ENCODE measurements around the gene NLGN1. TPM values are rescaled to one million over a fixed set of nuclear protein-coding genes. Genes with fewer than 3 reads are reported as not detected.
"Not testable (repeated sequence)": the region's sequence is repeated elsewhere in the genome, so short reads cannot be mapped to it uniquely, and the experiment has no call there.

The NLGN1 gene
- total and polyA plus RNA-seq, 7 experiments from 2014 or later = not detected

- ChIA-PET POLR2A (no interaction called here), CTCF (no interaction called here)
- DNase-seq (no peak), ATAC-seq (no peak)
- H3K27ac ChIP-seq (ENCODE audit: low read depth, low read length) = no peak overlapping the region
- H3K9me3 Mint-ChIP-seq = peaks cover 0 to 15% (median 5%) of the 10 kb centered on the region in 11 donors
- no peak overlapping the region for H3K27ac Mint-ChIP-seq
- intact Hi-C loops (cut with micrococcal nuclease) = loop anchor here in 1 of 2 donors (10.0 kb wide), 1 partner anchor 194 kb away; the partner anchor contains the start of gene NLGN1
- no peaks in the 10 kb centered on the region for H3K36me3 Mint-ChIP-seq
- no peaks in the 10 kb centered on the region for H3K4me1 ChIP-seq (ENCODE audit: control insufficient read depth in 2 of 2, insufficient read depth in 2 of 2, low read length in 2 of 2)
- no peaks in the 10 kb centered on the region for H3K36me3 ChIP-seq (ENCODE audit: control insufficient read depth in 2 of 3, insufficient read depth in 3 of 3, low read length in 3 of 3)
- no peak overlapping the region for H3K4me3 ChIP-seq (ENCODE audit: low read length)
- H3K4me3 Mint-ChIP-seq = no peak overlapping the region
- no peaks in the 10 kb centered on the region for H3K9me3 ChIP-seq (ENCODE audit: control insufficient read depth in 2 of 3, low read length in 3 of 3)
- H3K27me3 Mint-ChIP-seq = peaks cover 20 to 25% (median 23%) of the 10 kb centered on the region in 5 donors
- no peaks in the 10 kb centered on the region for H3K27me3 ChIP-seq (ENCODE audit: control insufficient read depth in 2 of 2, insufficient read depth in 2 of 2, low read length in 2 of 2)
- peaks cover 6 to 14% (median 9%) of the 10 kb centered on the region in 7 donors for H3K4me1 Mint-ChIP-seq
These were observed 191.6 kb downstream of the NLGN1 start for GRCh38 chr3:173589116-173589515.

- ChIA-PET CTCF (no interaction called here), POLR2A (no interaction called here)
- intact Hi-C loops (cut with micrococcal nuclease) = no loop called here
- ATAC-seq (no peak), DNase-seq (no peak)
- Histone ChIP-seq H3K9me3 (ENCODE audit: control insufficient read depth in 2 of 3, low read length in 3 of 3) (no peaks in the 10 kb centered on the region), H3K27me3 (ENCODE audit: control insufficient read depth in 2 of 2, insufficient read depth in 2 of 2, low read length in 2 of 2) (no peaks in the 10 kb centered on the region), H3K36me3 (ENCODE audit: control insufficient read depth in 2 of 3, insufficient read depth in 3 of 3, low read length in 3 of 3) (no peaks in the 10 kb centered on the region), H3K4me3 (ENCODE audit: low read length) (no peak overlapping the region), H3K27ac (ENCODE audit: low read depth, low read length) (no peak overlapping the region), H3K4me1 (ENCODE audit: control insufficient read depth in 2 of 2, insufficient read depth in 2 of 2, low read length in 2 of 2) (no peaks in the 10 kb centered on the region)
- H3K36me3 Mint-ChIP-seq = no peaks in the 10 kb centered on the region
- H3K27ac Mint-ChIP-seq = no peak overlapping the region
- no peaks in the 10 kb centered on the region for H3K4me1 Mint-ChIP-seq
- peaks cover 0 to 15% (median 2%) of the 10 kb centered on the region in 11 donors for H3K9me3 Mint-ChIP-seq
- H3K4me3 Mint-ChIP-seq = no peak overlapping the region
- H3K27me3 Mint-ChIP-seq = peaks cover 2 to 3% (median 2%) of the 10 kb centered on the region in 5 donors
These were observed 193.9 kb downstream of the NLGN1 start for GRCh38 chr3:173591401-173591800.

- H3K4me3 ChIP-seq (ENCODE audit: low read length); H3K4me1 Mint-ChIP-seq; ATAC-seq; H3K9me3 ChIP-seq (ENCODE audit: control insufficient read depth in 2 of 3, low read length in 3 of 3); H3K27me3 ChIP-seq (ENCODE audit: control insufficient read depth in 2 of 2, insufficient read depth in 2 of 2, low read length in 2 of 2); H3K36me3 Mint-ChIP-seq; H3K27me3 Mint-ChIP-seq; CTCF ChIA-PET; H3K4me3 Mint-ChIP-seq; H3K27ac ChIP-seq (ENCODE audit: low read depth, low read length); intact Hi-C loops (cut with micrococcal nuclease); H3K36me3 ChIP-seq (ENCODE audit: control insufficient read depth in 2 of 3, insufficient read depth in 3 of 3, low read length in 3 of 3); H3K4me1 ChIP-seq (ENCODE audit: control insufficient read depth in 2 of 2, insufficient read depth in 2 of 2, low read length in 2 of 2); H3K27ac Mint-ChIP-seq; POLR2A ChIA-PET; DNase-seq: not testable (repeated sequence)
- peaks cover 0 to 18% (median 2%) of the 10 kb centered on the region in 11 donors for H3K9me3 Mint-ChIP-seq
These were observed 197.3 kb downstream of the NLGN1 start for GRCh38 chr3:173594881-173595280.

GRCh38 chr3:173599673-173600072 is 202.1 kb downstream of the NLGN1 start:
- Histone ChIP-seq H3K9me3 (ENCODE audit: control insufficient read depth in 2 of 3, low read length in 3 of 3) (no peaks in the 10 kb centered on the region), H3K27ac (ENCODE audit: low read depth, low read length) (no peak overlapping the region), H3K27me3 (ENCODE audit: control insufficient read depth in 2 of 2, insufficient read depth in 2 of 2, low read length in 2 of 2) (no peaks in the 10 kb centered on the region), H3K4me1 (ENCODE audit: control insufficient read depth in 2 of 2, insufficient read depth in 2 of 2, low read length in 2 of 2) (no peaks in the 10 kb centered on the region), H3K4me3 (ENCODE audit: low read length) (no peak overlapping the region), H3K36me3 (ENCODE audit: control insufficient read depth in 2 of 3, insufficient read depth in 3 of 3, low read length in 3 of 3) (no peaks in the 10 kb centered on the region)
- DNase-seq (no peak), ATAC-seq (no peak)
- ChIA-PET POLR2A (no interaction called here), CTCF (no interaction called here)
- Mint-ChIP-seq H3K36me3 (no peaks in the 10 kb centered on the region), H3K4me1 (no peaks in the 10 kb centered on the region), H3K4me3 (no peak overlapping the region), H3K9me3 (peaks cover 0 to 5% (median 0%) of the 10 kb centered on the region in 11 donors), H3K27me3 (no peaks in the 10 kb centered on the region), H3K27ac (no peak overlapping the region)
- intact Hi-C loops (cut with micrococcal nuclease) = no loop called here

GRCh38 chr3:173614522-173614921 is 217.0 kb downstream of the NLGN1 start:
- no peaks in the 10 kb centered on the region for H3K27me3 Mint-ChIP-seq
- Histone ChIP-seq H3K4me3 (ENCODE audit: low read length) (no peak overlapping the region), H3K27ac (ENCODE audit: low read depth, low read length) (no peak overlapping the region), H3K27me3 (ENCODE audit: control insufficient read depth in 2 of 2, insufficient read depth in 2 of 2, low read length in 2 of 2) (no peaks in the 10 kb centered on the region), H3K9me3 (ENCODE audit: control insufficient read depth in 2 of 3, low read length in 3 of 3) (no peaks in the 10 kb centered on the region), H3K36me3 (ENCODE audit: control insufficient read depth in 2 of 3, insufficient read depth in 3 of 3, low read length in 3 of 3) (no peaks in the 10 kb centered on the region), H3K4me1 (ENCODE audit: control insufficient read depth in 2 of 2, insufficient read depth in 2 of 2, low read length in 2 of 2) (no peaks in the 10 kb centered on the region)
- no peak overlapping the region for H3K27ac Mint-ChIP-seq
- CTCF ChIA-PET = no interaction called here
- intact Hi-C loops (cut with micrococcal nuclease) = no loop called here
- H3K9me3 Mint-ChIP-seq = peaks cover 0 to 11% (median 2%) of the 10 kb centered on the region in 11 donors
- ATAC-seq (no peak), DNase-seq (no peak)
- POLR2A ChIA-PET = no interaction called here
- no peak overlapping the region for H3K4me3 Mint-ChIP-seq
- no peaks in the 10 kb centered on the region for H3K36me3 Mint-ChIP-seq
- no peaks in the 10 kb centered on the region for H3K4me1 Mint-ChIP-seq

GRCh38 chr3:173615661-173616060 is 218.1 kb downstream of the NLGN1 start:
- Mint-ChIP-seq H3K36me3 (no peaks in the 10 kb centered on the region), H3K9me3 (peaks cover 0 to 12% (median 0%) of the 10 kb centered on the region in 11 donors), H3K4me1 (no peaks in the 10 kb centered on the region), H3K27ac (no peak overlapping the region), H3K27me3 (no peaks in the 10 kb centered on the region), H3K4me3 (no peak overlapping the region)
- Histone ChIP-seq H3K27ac (ENCODE audit: low read depth, low read length) (no peak overlapping the region), H3K4me1 (ENCODE audit: control insufficient read depth in 2 of 2, insufficient read depth in 2 of 2, low read length in 2 of 2) (no peaks in the 10 kb centered on the region), H3K9me3 (ENCODE audit: control insufficient read depth in 2 of 3, low read length in 3 of 3) (no peaks in the 10 kb centered on the region), H3K36me3 (ENCODE audit: control insufficient read depth in 2 of 3, insufficient read depth in 3 of 3, low read length in 3 of 3) (no peaks in the 10 kb centered on the region), H3K27me3 (ENCODE audit: control insufficient read depth in 2 of 2, insufficient read depth in 2 of 2, low read length in 2 of 2) (no peaks in the 10 kb centered on the region), H3K4me3 (ENCODE audit: low read length) (no peak overlapping the region)
- no peak for ATAC-seq
- POLR2A ChIA-PET = no interaction called here
- DNase-seq = no peak
- CTCF ChIA-PET = interaction anchor here (0.5 kb wide), 1 partner anchor 562 kb away, joined by 3 read pairs; no protein-coding TSS in a partner anchor
- intact Hi-C loops (cut with micrococcal nuclease) = no loop called here

GRCh38 chr3:173617490-173617889 is 219.9 kb downstream of the NLGN1 start:
- DNase-seq (no peak), ATAC-seq (no peak)
- Histone ChIP-seq H3K27ac (ENCODE audit: low read depth, low read length) (no peak overlapping the region), H3K4me1 (ENCODE audit: control insufficient read depth in 2 of 2, insufficient read depth in 2 of 2, low read length in 2 of 2) (no peaks in the 10 kb centered on the region), H3K36me3 (ENCODE audit: control insufficient read depth in 2 of 3, insufficient read depth in 3 of 3, low read length in 3 of 3) (no peaks in the 10 kb centered on the region), H3K9me3 (ENCODE audit: control insufficient read depth in 2 of 3, low read length in 3 of 3) (no peaks in the 10 kb centered on the region), H3K4me3 (ENCODE audit: low read length) (no peak overlapping the region), H3K27me3 (ENCODE audit: control insufficient read depth in 2 of 2, insufficient read depth in 2 of 2, low read length in 2 of 2) (no peaks in the 10 kb centered on the region)
- no peaks in the 10 kb centered on the region for H3K36me3 Mint-ChIP-seq
- intact Hi-C loops (cut with micrococcal nuclease) = no loop called here
- ChIA-PET CTCF (no interaction called here), POLR2A (no interaction called here)
- H3K27ac Mint-ChIP-seq = no peak overlapping the region
- H3K9me3 Mint-ChIP-seq = peaks cover 0 to 12% (median 0%) of the 10 kb centered on the region in 11 donors
- H3K4me3 Mint-ChIP-seq = no peak overlapping the region
- no peaks in the 10 kb centered on the region for H3K4me1 Mint-ChIP-seq
- H3K27me3 Mint-ChIP-seq = no peaks in the 10 kb centered on the region
